ENCODE results near the gene PARD3. TPM values are rescaled to one million over a fixed set of nuclear protein-coding genes. Genes with fewer than 3 reads are reported as not detected.

PARD3 gene
- total RNA-seq, 1 donor from 2014 or later, result 98.2 TPM

DNA sequence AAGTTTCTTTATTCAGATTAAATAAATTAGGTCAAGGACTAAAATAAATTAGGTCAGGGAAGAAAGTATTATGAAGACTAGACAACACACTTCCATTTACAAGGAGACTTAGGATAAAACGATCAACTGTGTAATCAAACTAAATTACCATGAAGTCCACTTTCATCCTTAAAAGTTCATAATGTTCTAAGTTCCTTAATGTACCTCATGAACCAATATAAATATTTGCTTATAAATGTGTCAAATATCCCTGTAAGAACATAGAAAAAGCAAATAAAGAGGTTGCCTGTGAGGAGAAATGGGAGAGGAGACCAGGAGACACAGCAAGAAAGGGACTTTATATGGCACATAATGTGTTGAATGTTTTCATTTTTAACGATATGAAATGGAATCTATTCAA is 345.6 kb downstream of the PARD3 start:
- H3K36me3 ChIP-seq (ENCODE audit: control insufficient read depth, insufficient read depth, low read length), result peaks cover 4% of the 10 kb centered on the region
- FAIRE-seq (no peak), DNase-seq (ENCODE audit: low read depth) (no peak)
- no peaks in the 10 kb centered on the region for H3K27me3 ChIP-seq (ENCODE audit: control insufficient read depth, insufficient read depth, low read length)
- no peak overlapping the region for H3K4me3 ChIP-seq (ENCODE audit: low read depth, low read length)
- TF ChIP-seq, protein P1, sequence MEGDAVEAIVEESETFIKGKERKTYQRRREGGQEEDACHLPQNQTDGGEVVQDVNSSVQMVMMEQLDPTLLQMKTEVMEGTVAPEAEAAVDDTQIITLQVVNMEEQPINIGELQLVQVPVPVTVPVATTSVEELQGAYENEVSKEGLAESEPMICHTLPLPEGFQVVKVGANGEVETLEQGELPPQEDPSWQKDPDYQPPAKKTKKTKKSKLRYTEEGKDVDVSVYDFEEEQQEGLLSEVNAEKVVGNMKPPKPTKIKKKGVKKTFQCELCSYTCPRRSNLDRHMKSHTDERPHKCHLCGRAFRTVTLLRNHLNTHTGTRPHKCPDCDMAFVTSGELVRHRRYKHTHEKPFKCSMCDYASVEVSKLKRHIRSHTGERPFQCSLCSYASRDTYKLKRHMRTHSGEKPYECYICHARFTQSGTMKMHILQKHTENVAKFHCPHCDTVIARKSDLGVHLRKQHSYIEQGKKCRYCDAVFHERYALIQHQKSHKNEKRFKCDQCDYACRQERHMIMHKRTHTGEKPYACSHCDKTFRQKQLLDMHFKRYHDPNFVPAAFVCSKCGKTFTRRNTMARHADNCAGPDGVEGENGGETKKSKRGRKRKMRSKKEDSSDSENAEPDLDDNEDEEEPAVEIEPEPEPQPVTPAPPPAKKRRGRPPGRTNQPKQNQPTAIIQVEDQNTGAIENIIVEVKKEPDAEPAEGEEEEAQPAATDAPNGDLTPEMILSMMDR (IDR thresholded peaks at IDR 0.05; ENCODE audit: insufficient read depth, low read length, severe bottlenecking), result no peak

DNA sequence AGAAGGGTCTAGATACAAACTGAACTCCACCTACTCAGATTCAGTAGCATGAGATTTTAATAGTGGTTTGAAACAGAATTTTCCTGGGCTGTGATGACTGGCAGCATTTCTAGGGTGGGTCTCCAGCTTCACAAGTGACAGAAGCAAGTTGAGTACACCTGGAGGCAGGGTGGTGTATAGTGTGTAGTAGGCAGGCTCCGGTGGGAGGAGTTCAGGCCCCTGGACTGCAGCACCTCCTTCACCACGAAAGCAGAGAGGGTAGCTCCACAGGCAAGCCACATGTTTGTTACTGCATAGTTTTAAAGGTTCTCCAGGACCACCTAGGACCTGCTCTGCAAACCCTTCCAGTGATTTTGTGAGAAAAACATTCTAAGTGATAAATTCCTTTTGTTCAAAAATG is 347.2 kb downstream of the PARD3 start:
- Histone ChIP-seq H3K4me3 (ENCODE audit: low read depth, low read length) (no peak overlapping the region), H3K27me3 (ENCODE audit: control insufficient read depth, insufficient read depth, low read length) (no peaks in the 10 kb centered on the region), H3K36me3 (ENCODE audit: control insufficient read depth, insufficient read depth, low read length) (peaks cover 4% of the 10 kb centered on the region)
- FAIRE-seq (no peak), DNase-seq (ENCODE audit: low read depth) (no peak)
- TF ChIP-seq, protein P1 (IDR thresholded peaks at IDR 0.05; ENCODE audit: insufficient read depth, low read length, severe bottlenecking), result no peak

DNA sequence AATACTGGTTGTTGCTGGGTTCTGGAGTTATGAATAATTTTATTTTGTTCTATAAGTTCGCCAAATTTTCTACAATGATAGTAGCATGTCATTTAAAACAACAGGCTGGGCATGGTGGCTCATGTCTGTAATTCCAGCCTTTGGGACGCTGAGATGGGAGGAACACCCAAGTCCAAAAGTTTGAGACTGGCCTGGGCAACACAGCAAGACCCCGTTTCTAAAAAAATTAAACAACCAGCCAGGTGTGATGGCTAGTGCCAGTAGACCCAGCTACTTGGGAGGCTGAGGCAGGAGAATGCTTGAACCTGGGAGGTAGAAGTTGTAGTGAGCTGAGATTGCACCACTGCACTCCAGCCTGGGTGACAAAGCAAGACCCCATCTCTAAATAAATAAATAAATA is 347.7 kb downstream of the PARD3 start:
- TF ChIP-seq, protein P1 (IDR thresholded peaks at IDR 0.05; ENCODE audit: insufficient read depth, low read length, severe bottlenecking), result no peak
- no peak for FAIRE-seq
- H3K36me3 ChIP-seq (ENCODE audit: control insufficient read depth, insufficient read depth, low read length), result peaks cover 4% of the 10 kb centered on the region
- DNase-seq (ENCODE audit: low read depth), result no peak
- no peaks in the 10 kb centered on the region for H3K27me3 ChIP-seq (ENCODE audit: control insufficient read depth, insufficient read depth, low read length)
- no peak overlapping the region for H3K4me3 ChIP-seq (ENCODE audit: low read depth, low read length)

DNA sequence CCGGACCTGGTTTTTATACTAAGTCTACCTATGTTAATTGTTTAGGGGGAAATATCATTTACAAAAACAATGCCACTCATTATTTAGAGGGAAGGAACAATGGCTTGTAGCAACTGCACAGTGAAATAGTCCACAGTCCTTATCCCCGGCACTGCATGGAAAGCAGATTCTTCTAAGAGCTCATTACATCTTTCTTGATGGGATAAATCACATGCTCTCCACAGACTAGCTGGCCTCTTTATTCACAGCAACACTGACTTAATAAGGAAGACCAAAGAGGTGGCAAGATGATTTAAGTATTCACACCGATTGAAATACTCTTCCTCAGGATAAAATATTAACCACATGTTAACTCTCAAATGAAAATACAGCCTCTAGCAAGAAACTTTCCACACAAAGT is 349.4 kb downstream of the PARD3 start:
- H3K27me3 ChIP-seq (ENCODE audit: control insufficient read depth, insufficient read depth, low read length), result no peaks in the 10 kb centered on the region
- TF ChIP-seq, protein P1 (IDR thresholded peaks at IDR 0.05; ENCODE audit: insufficient read depth, low read length, severe bottlenecking), result no peak
- H3K36me3 ChIP-seq (ENCODE audit: control insufficient read depth, insufficient read depth, low read length), result peaks cover 4% of the 10 kb centered on the region
- no peak for FAIRE-seq
- DNase-seq (ENCODE audit: low read depth), result no peak
- no peak overlapping the region for H3K4me3 ChIP-seq (ENCODE audit: low read depth, low read length)

DNA sequence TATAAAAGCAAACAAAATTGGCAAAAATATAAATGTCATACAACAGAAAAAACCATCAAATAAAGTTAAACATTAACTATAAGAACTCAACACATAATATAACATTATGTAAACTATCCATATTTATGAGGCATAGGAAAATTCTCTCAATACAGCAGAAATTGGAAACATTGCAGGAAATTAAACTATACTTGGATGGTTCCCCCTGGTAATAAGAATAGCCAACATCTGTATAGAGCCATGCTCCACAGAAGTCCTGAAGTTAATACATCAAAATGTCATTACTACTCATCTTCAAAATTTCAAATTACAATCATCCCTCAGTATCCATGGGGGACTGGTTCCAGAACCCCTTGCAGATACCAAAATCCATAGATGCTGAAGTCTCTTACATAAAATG is 350.5 kb downstream of the PARD3 start:
- no peak for DNase-seq (ENCODE audit: low read depth)

DNA sequence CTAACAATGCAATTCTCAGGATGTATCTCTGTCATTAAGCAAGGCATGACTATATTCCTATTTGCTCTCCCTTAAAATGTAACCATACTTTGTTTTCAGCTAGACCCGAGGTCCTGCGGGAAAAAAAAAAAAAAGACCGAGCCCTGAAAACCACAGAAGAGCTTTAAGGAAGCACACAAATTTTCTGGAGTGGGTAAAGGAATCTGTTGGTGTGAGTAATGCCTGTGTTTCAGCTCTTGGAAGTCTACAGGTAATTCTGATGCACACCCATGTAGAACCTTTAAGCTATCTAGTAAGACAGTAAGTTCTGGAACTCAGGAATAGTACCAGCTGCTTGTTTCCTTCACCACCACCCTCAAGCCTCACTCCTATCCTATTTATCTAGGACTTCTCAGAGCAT is 351.1 kb downstream of the PARD3 start:
- TF ChIP-seq, protein P1 (IDR thresholded peaks at IDR 0.05; ENCODE audit: insufficient read depth, low read length, severe bottlenecking), result no peak
- no peaks in the 10 kb centered on the region for H3K27me3 ChIP-seq (ENCODE audit: control insufficient read depth, insufficient read depth, low read length)
- no peak overlapping the region for H3K4me3 ChIP-seq (ENCODE audit: low read depth, low read length)
- FAIRE-seq (no peak), DNase-seq (ENCODE audit: low read depth) (no peak)
- peaks cover 3% of the 10 kb centered on the region for H3K36me3 ChIP-seq (ENCODE audit: control insufficient read depth, insufficient read depth, low read length)

More for the DNA sequence above, 350.5 kb downstream of the PARD3 start:
- FAIRE-seq, result no peak
- TF ChIP-seq, protein P1 (IDR thresholded peaks at IDR 0.05; ENCODE audit: insufficient read depth, low read length, severe bottlenecking), result no peak
- no peak overlapping the region for H3K4me3 ChIP-seq (ENCODE audit: low read depth, low read length)
- H3K36me3 ChIP-seq (ENCODE audit: control insufficient read depth, insufficient read depth, low read length), result peaks cover 3% of the 10 kb centered on the region
- H3K27me3 ChIP-seq (ENCODE audit: control insufficient read depth, insufficient read depth, low read length), result no peaks in the 10 kb centered on the region
